ENCODE measurements around the gene TPGS2. TPM values are rescaled to one million over a fixed set of nuclear protein-coding genes. Genes with fewer than 3 reads are reported as not detected.

Gene TPGS2
- total RNA-seq, 1 experiment from 2014 or later, result 49.7 TPM

- POLR2A ChIA-PET, result no interaction called here
- no TSS peak for BruUV-seq (replicated peaks)
- Histone ChIP-seq H3K9me3 (no peaks in the 10 kb centered on the region), H3K4me1 (no peaks in the 10 kb centered on the region), H3K4me3 (ENCODE audit: low read depth, low read length) (no peak overlapping the region), H3K36me3 (ENCODE audit: control insufficient read depth, insufficient read depth, low read length) (no peaks in the 10 kb centered on the region), H3K27me3 (replicated peaks; ENCODE audit: control insufficient read depth, insufficient read depth, low read length) (no peaks in the 10 kb centered on the region)
- CTCF ChIA-PET, result no interaction called here
- TF ChIP-seq CTCF (IDR thresholded peaks at IDR 0.05; ENCODE audit: insufficient read depth in 1 of 2, low read depth in 1 of 2, low read length in 1 of 2, severe bottlenecking in 1 of 2, unreplicated experiment in 1 of 2), result no peak
- DNase-seq, result no peak
- Mint-ChIP-seq H3K36me3 (ENCODE audit: insufficient read depth, unreplicated experiment) (no peaks in the 10 kb centered on the region), H3K9me3 (ENCODE audit: unreplicated experiment) (no peaks in the 10 kb centered on the region), H3K27ac (ENCODE audit: unreplicated experiment) (no peak overlapping the region), H3K4me3 (ENCODE audit: unreplicated experiment) (no peak overlapping the region), H3K27me3 (ENCODE audit: insufficient read depth, unreplicated experiment) (no peaks in the 10 kb centered on the region), H3K4me1 (ENCODE audit: low read depth, unreplicated experiment) (no peaks in the 10 kb centered on the region)
- intact Hi-C loops (cut with micrococcal nuclease; ENCODE audit: unreplicated experiment), result no loop called here
These were observed 57.6 kb downstream of the TPGS2 start for GRCh38 chr18:36771245-36771644.

GRCh38 chr18:36770315-36770946, 58.4 kb downstream of the TPGS2 start:
- no TSS peak for BruUV-seq (replicated peaks)
- no peaks in the 10 kb centered on the region for H3K4me1 Mint-ChIP-seq (ENCODE audit: low read depth, unreplicated experiment)
- no peak overlapping the region for H3K4me3 Mint-ChIP-seq (ENCODE audit: unreplicated experiment)
- no peak for TF ChIP-seq CTCF (IDR thresholded peaks at IDR 0.05; ENCODE audit: insufficient read depth in 1 of 2, low read depth in 1 of 2, low read length in 1 of 2, severe bottlenecking in 1 of 2, unreplicated experiment in 1 of 2)
- POLR2A ChIA-PET, result no interaction called here
- no peaks in the 10 kb centered on the region for H3K4me1 ChIP-seq
- H3K36me3 Mint-ChIP-seq (ENCODE audit: insufficient read depth, unreplicated experiment), result no peaks in the 10 kb centered on the region
- H3K27ac Mint-ChIP-seq (ENCODE audit: unreplicated experiment), result no peak overlapping the region
- H3K9me3 ChIP-seq, result no peaks in the 10 kb centered on the region
- no peak overlapping the region for H3K4me3 ChIP-seq (ENCODE audit: low read depth, low read length)
- no peaks in the 10 kb centered on the region for H3K9me3 Mint-ChIP-seq (ENCODE audit: unreplicated experiment)
- intact Hi-C loops (cut with micrococcal nuclease; ENCODE audit: unreplicated experiment), result no loop called here
- H3K27me3 Mint-ChIP-seq (ENCODE audit: insufficient read depth, unreplicated experiment), result no peaks in the 10 kb centered on the region
- CTCF ChIA-PET, result no interaction called here
- H3K27me3 ChIP-seq (replicated peaks; ENCODE audit: control insufficient read depth, insufficient read depth, low read length), result no peaks in the 10 kb centered on the region
- H3K36me3 ChIP-seq (ENCODE audit: control insufficient read depth, insufficient read depth, low read length), result no peaks in the 10 kb centered on the region
- no peak for DNase-seq

- peak; percentile 38 to 53 for DNase-seq
- CTCF ChIA-PET, result no interaction called here
These were observed 59.0 kb downstream of the TPGS2 start for GRCh38 chr18:36769611-36770314.

More at GRCh38 chr18:36769611-36770314, 59.0 kb downstream of the TPGS2 start:
- no peaks in the 10 kb centered on the region for H3K4me1 ChIP-seq
- POLR2A ChIA-PET, result no interaction called here
- intact Hi-C loops (cut with micrococcal nuclease; ENCODE audit: unreplicated experiment), result loop anchor here (1.0 kb wide), 1 partner anchor 40 kb away; no protein-coding TSS in a partner anchor
- BruUV-seq (replicated peaks), result no TSS peak
- no peaks in the 10 kb centered on the region for H3K9me3 ChIP-seq
- no peak overlapping the region for H3K4me3 ChIP-seq (ENCODE audit: low read depth, low read length)
- H3K4me1 Mint-ChIP-seq (ENCODE audit: low read depth, unreplicated experiment), result no peaks in the 10 kb centered on the region
- H3K27me3 ChIP-seq (replicated peaks; ENCODE audit: control insufficient read depth, insufficient read depth, low read length), result no peaks in the 10 kb centered on the region
- H3K9me3 Mint-ChIP-seq (ENCODE audit: unreplicated experiment), result no peaks in the 10 kb centered on the region
- no peaks in the 10 kb centered on the region for H3K27me3 Mint-ChIP-seq (ENCODE audit: insufficient read depth, unreplicated experiment)
- no peaks in the 10 kb centered on the region for H3K36me3 Mint-ChIP-seq (ENCODE audit: insufficient read depth, unreplicated experiment)
- no peak overlapping the region for H3K4me3 Mint-ChIP-seq (ENCODE audit: unreplicated experiment)
- peak in 1 of 2 experiments; percentile 53 for TF ChIP-seq CTCF (IDR thresholded peaks at IDR 0.05; ENCODE audit: insufficient read depth in 1 of 2, low read depth in 1 of 2, low read length in 1 of 2, severe bottlenecking in 1 of 2, unreplicated experiment in 1 of 2)
- H3K36me3 ChIP-seq (ENCODE audit: control insufficient read depth, insufficient read depth, low read length), result no peaks in the 10 kb centered on the region
- no peak overlapping the region for H3K27ac Mint-ChIP-seq (ENCODE audit: unreplicated experiment)

Measured in Caco-2 (cell line).